ENCODE results near the gene BCL11A.

DNA sequence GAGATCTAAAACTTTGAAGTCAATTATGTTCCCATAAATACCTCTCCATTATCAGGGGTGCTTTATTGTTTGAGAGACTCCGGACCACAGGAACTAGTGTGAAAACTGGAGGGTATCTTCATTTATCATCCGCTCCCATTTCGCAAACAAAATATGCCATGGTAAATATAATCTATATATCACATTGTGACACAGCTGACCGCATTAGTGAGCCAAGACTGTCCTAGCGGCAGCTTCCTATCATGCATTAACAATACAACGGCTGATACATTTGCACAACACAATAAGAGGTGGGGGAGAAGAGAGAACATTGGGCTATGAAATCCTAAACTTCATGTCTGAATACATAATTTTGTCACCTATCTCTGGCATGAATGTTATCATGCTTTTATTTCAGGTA lies 29.5 kb downstream of the BCL11A start:
- TF ChIP-seq CTCF (conservative IDR thresholded peaks at IDR 0.05) = no peak
- no peak for TF ChIP-seq ZFX (IDR thresholded peaks at IDR 0.05)

Measured in C4-2B (cell line).